HG02884 (cell line): ENCODE results near the gene RUVBL2.
"Not testable (repeated sequence)": the region's sequence is repeated elsewhere in the genome, so short reads cannot be mapped to it uniquely, and the experiment has no call there.

ENCODE experiments used
- ATAC-seq: cut with Tn5 transposase; IDR thresholded peaks from one replicate; pipeline ENCODE4 v1.9.1; 2021; ENCODE audit warnings: mild to moderate bottlenecking, moderate library complexity; ENCODE audit not compliant: unreplicated experiment

Gene RUVBL2

DNA sequence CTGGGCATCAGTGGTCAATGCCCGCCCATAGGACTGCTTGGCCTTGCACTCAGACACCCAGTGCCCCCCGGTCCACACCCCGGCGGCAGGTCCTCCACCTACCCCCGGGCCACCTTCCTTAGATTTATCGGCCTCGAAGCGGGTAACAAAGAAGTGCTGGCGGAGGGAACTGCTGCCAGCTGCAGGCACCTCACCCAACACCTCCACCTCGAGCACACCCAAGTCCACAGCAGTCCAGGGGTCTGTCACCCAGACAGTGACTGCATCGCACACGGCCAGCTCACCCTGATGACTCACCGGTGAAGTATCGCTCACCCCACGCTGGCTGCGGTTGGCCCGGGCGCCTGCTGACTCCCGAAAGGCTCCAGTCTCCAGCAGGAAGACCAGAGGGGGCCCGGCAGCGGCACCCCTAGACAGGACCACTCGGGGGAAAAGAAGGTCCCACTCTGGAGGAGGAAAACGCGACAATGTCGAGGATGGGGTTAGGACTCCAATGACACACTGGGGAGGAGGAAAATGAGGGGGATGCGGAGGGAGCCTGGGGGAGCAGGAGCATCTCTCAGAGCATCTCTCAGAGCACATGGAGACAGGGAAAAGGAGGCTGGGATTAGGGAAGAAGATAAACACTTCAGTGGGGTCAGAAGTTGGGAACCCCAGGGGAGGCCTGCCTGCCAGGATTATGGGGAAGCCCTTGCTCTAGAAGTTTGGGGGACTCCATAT is 45.0 kb downstream of the RUVBL2 start:
- ATAC-seq, result not testable (repeated sequence)

DNA sequence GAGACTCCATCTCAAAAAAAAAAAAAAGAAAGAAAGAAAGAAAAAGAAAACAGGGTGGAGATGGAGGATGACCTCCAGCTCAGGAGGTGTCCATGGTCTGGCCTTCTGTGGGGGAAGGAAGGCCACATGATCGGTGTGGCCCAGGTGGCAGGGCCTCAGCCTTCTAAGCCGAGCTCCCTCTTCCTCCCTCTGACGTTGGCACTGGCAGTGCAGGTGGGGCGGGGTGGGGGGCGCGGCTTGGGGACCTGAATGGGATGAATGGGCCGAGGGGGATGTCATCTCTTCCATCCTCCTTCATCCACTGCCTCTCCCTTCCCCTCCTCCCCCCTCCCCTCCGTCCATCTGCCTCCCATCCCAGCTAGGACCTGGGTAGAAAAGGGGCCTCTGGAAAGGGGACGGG is 46.0 kb downstream of the RUVBL2 start:
- not testable (repeated sequence) for ATAC-seq

DNA sequence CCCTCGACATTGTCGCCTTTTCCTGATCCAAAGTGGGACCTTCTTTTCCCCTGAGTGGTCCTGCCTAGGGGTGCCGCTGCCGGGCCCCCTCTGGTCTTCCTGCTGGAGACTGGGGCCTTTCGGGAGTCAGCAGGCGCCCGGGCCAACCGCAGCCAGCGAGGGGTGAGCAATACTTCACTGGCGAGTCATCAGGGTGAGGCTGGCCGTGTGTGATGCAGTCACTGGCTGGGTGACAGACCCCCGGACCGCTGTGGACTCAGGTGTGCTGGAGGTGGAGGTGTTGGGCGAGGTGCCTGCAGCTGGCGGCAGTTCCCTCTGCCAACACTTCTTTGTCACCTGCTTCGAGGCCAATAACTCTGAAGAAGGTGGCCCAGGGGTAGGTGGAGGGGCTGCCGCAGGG is 48.5 kb downstream of the RUVBL2 start:
- ATAC-seq, result no peak

DNA sequence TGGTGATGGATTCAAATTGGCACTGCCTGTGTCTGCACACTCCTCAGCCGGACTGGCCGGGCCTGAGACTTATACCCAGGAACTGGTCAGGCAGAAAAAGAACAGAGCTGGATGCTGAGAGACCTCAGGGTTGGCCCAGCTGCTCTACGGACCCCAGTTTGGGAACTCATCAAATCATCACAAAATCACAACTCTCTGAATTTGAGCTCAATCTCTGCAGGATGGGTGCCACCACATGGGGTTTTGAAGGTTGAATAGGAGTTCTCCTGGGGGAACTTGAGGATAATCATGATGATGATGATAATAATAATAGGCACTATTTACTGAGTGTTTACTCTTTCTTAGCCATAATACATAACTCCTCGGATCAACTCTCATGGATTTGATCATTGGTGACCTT is 49.0 kb downstream of the RUVBL2 start:
- not testable (repeated sequence) for ATAC-seq

DNA sequence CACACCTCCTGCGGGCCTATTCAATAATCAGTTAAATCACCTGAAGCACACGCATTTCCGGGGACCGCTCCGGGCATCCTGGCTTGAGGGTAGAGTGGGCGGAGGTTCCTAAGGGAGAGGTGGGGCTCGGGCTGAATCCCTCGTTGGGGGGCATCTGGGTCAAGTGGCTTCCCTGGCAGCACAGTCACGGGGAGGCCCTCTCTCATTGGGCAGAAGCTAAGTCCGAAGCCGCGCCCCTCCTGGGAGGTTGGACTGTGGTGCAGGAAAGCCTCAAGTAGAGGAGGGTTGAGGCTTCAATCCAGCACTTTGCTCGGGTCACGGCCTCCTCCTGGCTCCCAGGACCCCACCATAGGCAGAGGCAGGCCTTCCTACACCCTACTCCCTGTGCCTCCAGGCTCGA is 49.9 kb downstream of the RUVBL2 start, which contains the start of gene CGB5:
Gene CGB5, plus strand, starts transcription at position 301 of the 400 bp plus-strand sequence. CDS start 362 bp downstream, outside the sequence.
- ATAC-seq, result not testable (repeated sequence)

DNA sequence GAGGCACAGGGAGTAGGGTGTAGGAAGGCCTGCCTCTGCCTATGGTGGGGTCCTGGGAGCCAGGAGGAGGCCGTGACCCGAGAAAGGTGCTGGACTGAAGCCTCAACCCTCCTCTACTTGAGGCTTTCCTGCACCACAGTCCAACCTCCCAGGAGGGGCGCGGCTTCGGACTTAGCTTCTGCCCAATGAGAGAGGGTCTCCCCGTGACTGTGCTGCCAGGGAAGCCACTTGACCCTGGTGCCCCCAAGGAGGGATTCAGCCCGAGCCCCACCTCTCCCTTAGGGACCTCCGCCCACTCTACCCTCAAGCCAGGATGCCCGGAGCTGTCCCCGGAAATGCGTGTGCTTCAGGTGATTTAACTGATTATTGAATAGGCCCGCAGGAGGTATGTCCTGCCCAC is 55.3 kb downstream of the RUVBL2 start, which contains the start of gene CGB8:
Gene CGB8, minus strand, starts transcription at position 101 of the 400 bp plus-strand sequence. CDS start 372 bp downstream, outside the sequence.
- not testable (repeated sequence) for ATAC-seq

DNA sequence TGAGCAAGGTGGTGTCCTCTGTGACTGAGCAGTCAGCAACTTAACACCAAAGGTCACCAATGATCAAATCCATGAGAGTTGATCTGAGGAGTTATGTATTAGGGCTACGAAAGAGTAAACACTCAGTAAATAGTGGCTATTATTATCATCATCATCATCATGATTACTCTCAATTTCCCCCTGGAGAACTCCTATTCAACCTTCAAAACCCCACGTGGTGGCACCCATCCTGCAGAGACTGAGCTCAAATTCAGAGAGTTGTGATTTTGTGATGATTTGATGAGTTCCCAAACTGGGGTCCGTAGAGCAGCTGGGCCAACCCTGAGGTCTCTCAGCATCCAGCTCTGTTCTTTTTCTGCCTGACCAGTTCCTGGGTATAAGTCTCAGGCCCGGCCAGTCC is 56.1 kb downstream of the RUVBL2 start:
- ATAC-seq, result not testable (repeated sequence)

DNA sequence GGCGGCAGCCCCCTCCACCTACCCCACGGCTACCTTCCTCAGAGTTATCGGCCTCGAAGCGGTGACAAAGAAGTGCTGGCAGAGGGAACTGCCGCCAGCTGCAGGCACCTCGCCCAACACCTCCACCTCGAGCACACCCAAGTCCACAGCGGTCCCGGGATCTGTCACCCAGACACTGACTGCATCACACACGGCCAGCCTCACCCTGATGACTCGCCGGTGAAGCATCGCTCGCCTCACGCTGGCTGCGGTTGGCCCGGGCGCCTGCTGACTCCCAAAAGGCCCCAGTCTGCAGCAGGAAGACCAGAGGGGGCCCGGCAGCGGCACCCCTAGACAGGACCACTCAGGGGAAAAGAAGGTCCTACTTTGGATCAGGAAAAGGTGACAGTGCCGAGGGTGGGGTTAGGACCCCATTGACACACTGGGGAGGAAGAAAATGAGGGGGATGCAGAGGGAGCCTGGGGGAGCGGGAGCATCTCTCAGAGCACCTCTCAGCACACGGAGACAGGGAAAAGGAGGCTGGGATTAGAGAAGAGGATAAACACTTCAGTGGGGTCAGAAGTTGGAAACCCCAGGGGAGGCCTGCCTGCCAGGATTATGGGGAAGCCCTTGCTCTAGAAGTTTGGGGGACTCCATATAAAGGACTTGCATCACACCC is 56.8 kb downstream of the RUVBL2 start:
- not testable (repeated sequence) for ATAC-seq

DNA sequence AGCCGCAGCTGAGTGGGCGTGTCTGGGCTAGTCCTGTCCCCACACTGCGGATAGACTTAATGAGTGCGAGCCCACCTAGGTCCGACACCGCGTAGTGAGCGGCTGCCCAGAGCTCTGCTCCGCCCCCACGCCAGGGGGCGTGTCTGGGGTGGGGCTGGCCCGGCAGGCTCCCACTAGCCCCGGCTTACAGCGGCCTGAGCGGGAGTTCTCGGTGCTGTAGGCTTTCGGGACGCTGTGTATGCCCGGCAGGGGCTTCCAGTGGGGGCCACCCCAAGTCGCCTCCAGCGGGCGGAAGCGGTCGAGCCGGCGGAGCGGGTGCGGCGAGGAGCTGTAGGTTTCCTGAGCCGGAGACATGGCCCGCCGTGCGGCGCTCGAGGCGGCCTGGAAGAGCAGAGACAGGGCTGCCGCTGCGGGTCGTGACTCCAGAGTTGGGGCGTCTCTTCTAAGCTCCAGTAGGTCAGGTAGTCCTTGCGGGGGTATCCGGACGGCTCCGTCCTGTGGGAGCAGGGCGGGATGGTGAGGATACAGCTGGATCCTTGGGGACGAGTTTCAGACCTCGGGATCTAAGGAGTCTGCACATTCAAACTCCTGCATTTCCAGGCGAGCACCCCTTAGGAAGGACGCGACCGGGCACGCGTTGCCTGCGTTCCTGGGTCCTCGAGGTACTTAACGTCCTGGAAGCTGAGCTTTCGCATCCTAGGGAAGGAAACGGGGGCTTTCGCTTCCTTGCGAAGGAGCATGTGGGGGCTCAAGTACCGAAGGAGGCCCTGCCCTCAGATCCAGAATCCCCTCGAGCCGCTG is 62.6 kb downstream of the RUVBL2 start:
- ATAC-seq, result no peak

DNA sequence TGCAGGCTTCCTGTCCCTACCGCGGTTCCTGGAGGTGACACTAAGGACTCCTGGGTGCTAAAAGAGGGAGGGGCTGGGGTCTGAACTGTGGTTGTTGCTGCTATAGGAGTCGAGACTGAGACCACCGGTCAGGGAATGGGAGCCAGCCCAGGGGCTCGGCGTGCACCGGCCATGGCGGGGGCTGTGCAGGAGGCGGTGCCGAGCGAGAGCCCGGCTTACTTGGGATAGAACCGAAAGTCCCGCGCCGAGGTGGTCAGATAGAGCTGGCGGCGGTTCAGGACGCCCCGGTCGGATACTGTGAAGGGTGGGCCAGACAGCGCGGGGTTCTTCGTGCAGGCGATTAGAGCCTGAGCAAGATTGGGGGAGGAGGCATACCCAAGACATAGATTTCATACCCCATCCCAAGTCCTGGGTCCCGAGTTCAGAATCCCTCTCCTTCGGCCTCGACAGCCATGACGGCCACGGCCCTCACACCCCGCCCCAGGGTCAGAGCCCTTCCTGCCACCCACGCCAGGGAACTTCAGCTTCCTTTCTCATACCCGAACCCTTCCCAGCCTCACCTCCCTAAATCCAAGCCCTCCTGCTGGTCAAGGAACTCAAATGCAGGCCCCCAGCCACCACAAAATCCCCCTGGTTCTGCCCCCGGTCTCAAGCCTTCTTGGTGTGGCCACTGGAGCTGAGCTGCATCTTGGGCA is 63.4 kb downstream of the RUVBL2 start:
- not testable (repeated sequence) for ATAC-seq

DNA sequence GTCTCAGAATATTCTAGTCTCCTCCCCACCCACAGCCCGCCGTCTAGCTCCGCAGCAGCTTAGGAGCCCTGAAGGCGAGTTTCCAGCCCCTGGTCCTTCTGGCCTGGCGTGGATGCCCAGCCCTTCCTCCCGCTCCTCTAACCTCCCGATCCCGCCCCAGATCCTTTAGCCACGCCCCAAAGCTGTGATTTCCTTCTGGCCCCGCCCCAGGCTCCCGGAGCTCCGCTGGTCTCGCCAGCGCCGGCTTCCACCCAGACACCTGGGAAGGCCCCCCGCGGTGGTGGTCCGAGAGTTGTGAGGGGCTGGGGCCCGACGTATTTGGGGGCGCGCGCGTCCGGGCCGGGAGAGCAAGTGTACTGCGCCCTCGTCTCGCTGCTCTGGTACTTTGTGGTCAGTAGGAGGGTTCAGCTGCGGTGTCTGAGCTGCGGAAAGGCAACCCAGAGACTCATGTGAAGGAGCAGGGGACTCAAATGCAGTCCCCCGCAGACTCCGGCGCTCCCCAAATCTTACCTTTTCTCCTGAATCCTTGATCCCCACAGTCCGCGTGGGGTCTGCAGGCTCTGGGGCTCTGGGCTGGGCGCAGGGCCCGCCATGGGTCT is 64.0 kb downstream of the RUVBL2 start, which contains the start of gene CGB7:
Gene CGB7, minus strand, starts transcription at position 114 of the 599 bp plus-strand sequence. CDS start 2,374 bp downstream, outside the sequence.
- no peak for ATAC-seq

DNA sequence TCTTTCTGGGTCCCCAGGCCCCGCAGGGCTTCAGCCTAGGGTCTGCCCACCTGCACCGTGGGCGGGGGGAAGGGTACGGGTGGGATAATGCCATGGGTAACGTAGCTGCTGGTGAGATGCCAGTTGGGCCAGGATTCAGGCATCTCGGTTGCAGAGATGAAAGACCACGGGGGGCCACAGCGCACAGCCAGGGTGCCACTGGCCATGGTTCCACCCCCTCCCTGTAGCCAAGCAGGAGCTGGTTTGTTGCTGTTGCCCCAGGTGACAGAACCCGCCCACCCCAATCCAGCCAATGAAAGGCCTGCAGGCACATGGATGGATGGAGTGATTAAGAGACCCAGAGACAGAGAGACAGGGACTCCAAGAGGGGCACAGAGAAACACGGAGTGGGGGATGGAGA is 64.9 kb downstream of the RUVBL2 start:
- ATAC-seq, result no peak

DNA sequence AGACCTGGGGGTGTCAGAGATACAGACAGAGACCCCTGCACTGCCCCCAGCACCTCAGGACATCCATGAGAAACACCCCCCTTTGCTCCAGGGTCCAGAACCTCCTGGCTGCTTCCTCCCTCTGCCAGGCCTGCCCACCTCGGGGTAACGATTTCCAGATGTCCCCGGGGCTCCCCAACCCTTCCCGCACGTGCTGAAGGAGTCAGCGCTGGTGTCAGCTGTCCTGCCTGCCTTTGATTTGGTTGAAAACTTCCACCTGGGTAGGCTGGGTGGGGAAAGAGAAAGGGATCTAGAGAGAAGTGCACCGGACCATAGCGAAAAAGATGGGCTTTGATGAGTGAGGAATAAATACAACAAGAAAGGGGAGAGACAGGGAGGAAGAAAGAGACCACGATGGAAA is 65.4 kb downstream of the RUVBL2 start:
- no peak for ATAC-seq

DNA sequence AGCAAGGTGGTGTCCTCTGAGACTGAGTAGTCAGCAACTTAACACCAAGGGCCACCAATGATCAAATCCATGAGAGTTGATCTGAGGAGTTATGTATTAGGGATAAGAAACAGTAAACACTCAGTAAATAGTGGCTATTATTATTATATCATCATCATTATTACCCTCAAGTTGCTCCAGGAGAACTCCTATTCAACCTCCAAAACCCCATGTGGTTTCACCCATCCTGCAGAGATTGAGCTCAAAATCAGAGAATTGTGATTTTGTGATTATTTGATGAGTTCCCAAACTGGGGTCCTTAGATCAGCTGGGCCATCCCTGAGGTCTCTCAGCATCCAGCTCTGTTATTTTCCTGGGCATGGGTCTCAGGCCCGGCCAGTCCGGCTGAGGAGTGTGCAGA is 67.3 kb downstream of the RUVBL2 start:
- no peak for ATAC-seq

DNA sequence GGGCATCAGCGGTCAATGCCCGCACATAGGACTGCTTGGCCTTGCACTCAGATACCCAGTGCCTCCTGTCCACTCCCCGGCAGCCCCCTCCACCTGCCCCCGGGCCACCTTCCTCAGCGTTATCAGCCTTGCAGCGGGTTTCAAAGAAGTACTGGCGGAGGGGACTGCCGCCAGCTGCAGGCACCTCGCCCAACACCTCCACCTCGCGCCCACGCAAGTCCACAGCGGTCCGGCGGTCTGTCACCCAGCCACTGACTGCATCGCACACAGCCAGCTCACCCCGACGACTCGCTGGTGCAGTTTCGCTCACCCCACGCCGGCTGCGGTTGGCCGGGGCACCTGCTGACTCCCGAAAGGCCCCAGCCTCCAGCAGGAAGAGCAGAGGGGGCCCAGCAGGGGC is 67.8 kb downstream of the RUVBL2 start:
- ATAC-seq, result no peak

DNA sequence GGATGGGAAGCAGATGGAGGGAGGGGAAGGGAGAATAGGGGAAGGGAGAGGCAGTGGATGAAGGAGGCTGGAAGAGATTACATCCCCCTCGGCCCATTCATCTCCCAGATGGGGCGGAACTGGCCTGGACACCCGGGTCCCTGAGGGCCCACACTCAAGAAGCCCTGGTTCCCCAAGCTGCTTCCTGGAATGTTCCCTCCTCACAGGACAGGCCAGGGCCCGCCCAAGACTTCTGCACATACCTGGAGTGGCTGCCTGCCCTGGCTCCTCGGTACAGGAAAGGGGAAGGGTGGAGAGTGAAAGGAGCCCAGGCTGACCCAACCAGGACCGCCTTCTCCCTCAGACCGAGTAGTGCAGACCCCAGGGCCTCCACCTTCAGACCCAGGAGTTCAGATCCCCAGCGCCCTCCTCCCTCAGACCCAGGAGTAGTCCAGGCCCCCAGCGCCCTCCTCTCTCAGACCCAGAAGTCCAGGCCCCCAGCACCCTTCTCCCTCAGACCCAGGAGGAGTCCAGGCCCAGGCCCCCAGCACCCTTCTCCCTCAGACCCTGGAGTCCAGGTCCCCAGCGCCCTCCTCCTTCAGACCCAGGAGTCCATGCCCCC is 70.4 kb downstream of the RUVBL2 start:
- ATAC-seq, result no peak

DNA sequence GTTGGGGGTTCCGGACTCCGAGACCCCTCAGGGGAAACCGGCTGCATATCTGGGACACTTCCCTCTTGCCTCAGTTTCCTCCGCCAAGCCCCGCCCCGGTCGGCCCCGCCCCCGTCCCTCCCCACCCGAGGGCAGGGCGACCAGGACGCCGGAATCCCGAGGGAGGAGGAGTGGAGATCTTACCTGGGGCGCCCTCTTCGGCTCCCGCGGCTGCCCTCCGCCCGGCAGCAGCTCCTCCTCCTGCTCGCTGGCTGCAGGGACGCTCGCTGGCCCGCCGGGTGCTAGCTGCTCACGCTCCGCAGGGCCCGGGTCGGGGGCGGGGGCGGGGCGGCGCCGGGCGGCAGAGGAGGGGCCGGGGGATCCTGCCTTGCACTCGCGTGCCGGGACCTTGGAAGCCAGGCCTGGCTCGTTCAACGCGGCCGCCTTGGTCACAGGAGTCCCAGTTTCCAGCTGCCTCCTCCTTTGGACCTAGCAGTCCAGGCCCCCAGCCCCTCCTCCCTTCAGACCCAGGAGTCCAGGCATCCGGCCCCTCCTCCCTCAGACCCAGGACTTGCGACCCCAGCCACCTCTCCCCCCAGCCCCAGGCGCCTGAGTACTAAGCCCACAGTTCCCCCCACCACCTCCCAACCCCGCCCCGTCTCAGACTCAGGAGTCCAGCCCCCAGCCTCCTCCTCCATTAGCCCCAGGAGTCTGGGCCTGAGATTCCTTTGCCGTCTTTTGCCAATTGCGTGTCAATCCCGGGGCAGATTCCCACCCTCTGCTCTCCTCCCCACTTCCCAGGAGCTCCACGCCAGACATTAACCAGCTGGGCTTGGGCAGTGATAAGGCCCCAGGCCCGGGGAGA is 71.3 kb downstream of the RUVBL2 start, which contains the start of gene NTF4:
Gene NTF4, minus strand, starts transcription at position 51 of the 844 bp plus-strand sequence. CDS start 2,821 bp downstream, outside the sequence.
- no peak for ATAC-seq
